PC-3 (cell line): Measurements from ENCODE around the gene ZFYVE28. TPM values are rescaled to one million over a fixed set of nuclear protein-coding genes. Genes with fewer than 3 reads are reported as not detected.
"Not testable (repeated sequence)": the region's sequence is repeated elsewhere in the genome, so short reads cannot be mapped to it uniquely, and the experiment has no call there.

ENCODE experiments used
- ATAC-seq: fragments of 200-7000 bp; cut with Tn5 transposase; 2 replicates; pipeline ENCODE4 v1.9.1; 2020; ENCODE audit warnings: mild to moderate bottlenecking, moderate library complexity
- BruUV-seq: library from RNA; stranded (reverse); fragments of 400-500 nt; replicated peaks from 2 replicates; lab custom pipeline; 2021; lab: Mats Ljungman, UMichigan
- CTCF ChIA-PET: fragments of 300-600 bp; sonication (Branson Sonifier 250); formaldehyde crosslinking; loops from one replicate; lab custom pipeline; 2022; ENCODE audit warnings: antibody characterized with exemption; lab: Charles Lee
- POLR2A ChIA-PET: fragments of 300-600 bp; sonication (Branson Sonifier 250); formaldehyde crosslinking; loops from one replicate; lab custom pipeline; 2022; ENCODE audit warnings: antibody characterized with exemption; ENCODE audit not compliant: unreplicated experiment; lab: Charles Lee
- DNase-seq: peaks from one replicate; pipeline ENCODE4 v3.0.0-alpha.2; 2015
- H2AFZ ChIP-seq: fragments of 300-600 bp; sonication (generic); 2 replicates; pipeline ENCODE4 v1.6.0; 2016; ENCODE audit warnings: antibody characterized with exemption, low read length
- H3F3A ChIP-seq: fragments of 300-600 bp; sonication (generic); one replicate; pipeline ENCODE4 v1.6.0; 2017; ENCODE audit warnings: antibody characterized with exemption, low read length, control low read depth, mild to moderate bottlenecking; ENCODE audit not compliant: unreplicated experiment
- H3K27ac ChIP-seq: fragments of 300-600 bp; sonication (generic); 2 replicates; pipeline ENCODE4 v1.5.1; 2016; ENCODE audit warnings: mild to moderate bottlenecking, low read length
- H3K27me3 ChIP-seq: fragments of 300-600 bp; sonication (generic); 2 replicates; pipeline ENCODE4 v1.6.1; 2016; ENCODE audit warnings: low read length, mixed read lengths
- H3K36me3 ChIP-seq: fragments of 300-600 bp; sonication (generic); 2 replicates; pipeline ENCODE4 v1.6.1; 2016; ENCODE audit warnings: low read depth, mixed run types, low read length, mixed read lengths
- H3K4me1 ChIP-seq: fragments of 300-600 bp; sonication (generic); 2 replicates; pipeline ENCODE4 v1.5.1; 2016; ENCODE audit warnings: low read length; ENCODE audit not compliant: insufficient read depth
- H3K4me2 ChIP-seq: fragments of 300-600 bp; sonication (generic); 2 replicates; pipeline ENCODE4 v1.6.0; 2016; ENCODE audit warnings: low read length
- H3K4me3 ChIP-seq: fragments of 300-600 bp; sonication (generic); 2 replicates; pipeline ENCODE4 v1.5.1; 2016; ENCODE audit warnings: mild to moderate bottlenecking, low read length, mixed read lengths
- H3K79me2 ChIP-seq: fragments of 300-600 bp; sonication (generic); 2 replicates; pipeline ENCODE4 v1.6.1; 2017; ENCODE audit warnings: low read length, mixed read lengths
- H3K9ac ChIP-seq: fragments of 300-600 bp; sonication (generic); 2 replicates; pipeline ENCODE4 v1.6.0; 2016; ENCODE audit warnings: mild to moderate bottlenecking, low read length
- H3K9me2 ChIP-seq: fragments of 300-600 bp; sonication (generic); replicated peaks from 2 replicates; pipeline ENCODE4 v1.6.1; 2016; ENCODE audit warnings: mixed run types, low read length, mixed read lengths
- H3K9me3 ChIP-seq: fragments of 300-600 bp; sonication (generic); 2 replicates; pipeline ENCODE4 v1.6.1; 2016; ENCODE audit warnings: low read length, mixed read lengths
- H4K20me1 ChIP-seq: fragments of 300-600 bp; sonication (generic); 2 replicates; pipeline ENCODE4 v1.6.1; 2016; ENCODE audit warnings: low read length, mixed read lengths
- CTCF ChIP-seq: fragments of 300-600 bp; sonication (generic); conservative IDR thresholded peaks from 2 replicates; pipeline ENCODE4 v1.5.1; 2017; ENCODE audit warnings: antibody characterized with exemption, low read depth, mild to moderate bottlenecking, low read length
- EZH2 ChIP-seq: fragments of 300-600 bp; sonication (generic); IDR thresholded peaks from one replicate; pipeline ENCODE4 v1.6.1; 2017; ENCODE audit warnings: antibody characterized with exemption, mild to moderate bottlenecking, low read length; ENCODE audit not compliant: unreplicated experiment
- EZH2phosphoT487 ChIP-seq: fragments of 300-600 bp; sonication (generic); IDR thresholded peaks from 2 replicates; pipeline ENCODE4 v1.6.1; 2018; ENCODE audit warnings: mild to moderate bottlenecking, antibody characterized with exemption, low read length, borderline replicate concordance
- intact Hi-C: fragments of 100-400 bp; cut with micrococcal nuclease; formaldehyde crosslinking; loops from 2 replicates; pipeline ENCODE4 v1.9.0; 2023
- total RNA-seq: library from RNA; depleted of rRNA; stranded (reverse); fragments of >200 nt; gene quantifications from 2 replicates; pipeline ENCODE4 v1.2.3, GENCODE V29; 2014; rRNA removed

The ZFYVE28 gene
- total RNA-seq, 1 experiment from 2014 or later: 8.0 TPM

DNA sequence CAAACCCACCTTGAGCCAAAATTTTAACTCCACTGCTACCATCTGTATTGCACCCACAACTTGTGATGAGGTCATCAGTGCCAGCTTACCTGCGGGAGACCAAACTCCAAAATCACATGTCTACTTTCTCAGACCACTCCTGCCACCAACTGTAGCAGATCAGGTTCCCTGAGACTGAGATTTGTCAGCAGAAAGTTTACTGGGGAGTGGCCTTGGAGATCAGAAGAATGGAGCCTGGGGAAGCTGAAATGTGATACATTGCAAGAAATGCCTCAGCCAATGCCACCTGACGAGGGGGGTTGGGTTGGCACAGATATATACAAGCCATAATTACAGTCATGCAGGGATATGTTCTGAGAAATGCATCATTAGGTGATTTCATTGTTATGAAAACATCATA is 195.6 kb downstream of the ZFYVE28 start:
- TF ChIP-seq CTCF (no peak), EZH2phosphoT487 (no peak), EZH2 (no peak)
- Histone ChIP-seq H3K9ac (no peak overlapping the region), H3K4me3 (no peak overlapping the region), H2AFZ (no peak overlapping the region), H3K9me3 (no peaks in the 10 kb centered on the region), H3K27ac (no peak overlapping the region), H3K27me3 (no peaks in the 10 kb centered on the region), H3K4me1 (peaks cover 21% of the 10 kb centered on the region; the same call in 1 of the 2 replicates), H3K79me2 (no peaks in the 10 kb centered on the region), H4K20me1 (no peaks in the 10 kb centered on the region), H3K4me2 (no peak overlapping the region), H3K36me3 (no peaks in the 10 kb centered on the region), H3F3A (no peaks in the 10 kb centered on the region), H3K9me2 (no peaks in the 10 kb centered on the region)
- ChIA-PET CTCF (interaction anchor here (0.6 kb wide), 1 partner anchor 135 kb away, joined by 3 read pairs; no protein-coding TSS in a partner anchor), POLR2A (interaction anchor here (0.5 kb wide), 1 partner anchor 313 kb away, joined by 3 read pairs; no protein-coding TSS in a partner anchor)
- BruUV-seq: no TSS peak
- intact Hi-C loops: loop anchor here (5.0 kb wide), 1 partner anchor 239 kb away; no protein-coding TSS in a partner anchor
- ATAC-seq (peak; percentile 53), DNase-seq (peak; percentile 57)

- H3K27ac ChIP-seq, H2AFZ ChIP-seq, POLR2A ChIA-PET, CTCF ChIA-PET, BruUV-seq, DNase-seq, H3F3A ChIP-seq, H3K9ac ChIP-seq, H4K20me1 ChIP-seq, H3K79me2 ChIP-seq, H3K4me3 ChIP-seq, H3K9me3 ChIP-seq, H3K27me3 ChIP-seq, H3K9me2 ChIP-seq, H3K4me2 ChIP-seq, H3K36me3 ChIP-seq, ATAC-seq: not testable (repeated sequence)
- intact Hi-C loops: loop anchor here (5.0 kb wide), 1 partner anchor 241 kb away; no protein-coding TSS in a partner anchor
- H3K4me1 ChIP-seq: peaks cover 29% of the 10 kb centered on the region
Measured at GRCh38 chr4:2221378-2221777, 197.1 kb downstream of the ZFYVE28 start.

DNA sequence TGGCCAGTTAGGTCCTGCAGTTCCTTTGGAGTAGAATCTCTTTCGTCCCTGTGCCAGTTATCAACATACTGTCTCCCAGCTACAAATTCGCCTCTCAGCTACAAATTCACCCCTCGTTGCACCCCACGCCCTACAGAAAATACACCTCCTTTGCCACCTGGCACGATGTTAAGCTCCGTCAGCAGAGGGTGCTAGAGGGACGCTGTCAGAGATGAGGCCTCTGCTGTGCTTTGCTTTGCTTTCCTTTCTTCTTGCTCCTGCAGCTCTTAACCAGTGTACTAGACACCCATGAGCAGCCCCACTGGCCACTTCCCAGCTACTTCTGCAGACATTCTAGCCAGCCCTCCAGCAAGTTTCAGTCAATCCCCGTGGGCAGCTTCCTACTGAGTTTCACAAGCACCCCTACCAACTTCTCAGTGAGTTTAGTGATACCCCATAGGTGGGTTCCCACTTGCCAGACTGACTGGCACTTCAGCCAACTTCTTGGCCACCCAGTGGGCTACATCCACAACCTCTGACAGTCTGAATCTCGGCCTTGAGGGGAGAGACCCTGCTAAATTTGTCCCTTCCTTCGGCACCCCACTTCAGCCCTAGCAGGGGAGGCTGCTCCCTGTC is 198.3 kb downstream of the ZFYVE28 start:
- no peak overlapping the region for H2AFZ ChIP-seq
- H3F3A ChIP-seq: no peaks in the 10 kb centered on the region
- no peak overlapping the region for H3K4me2 ChIP-seq
- no peaks in the 10 kb centered on the region for H3K27me3 ChIP-seq
- no peaks in the 10 kb centered on the region for H3K36me3 ChIP-seq
- intact Hi-C loops: loop anchor here (5.0 kb wide), 1 partner anchor 242 kb away; no protein-coding TSS in a partner anchor
- H3K4me1 ChIP-seq: peaks cover 29% of the 10 kb centered on the region
- H3K4me3 ChIP-seq: no peak overlapping the region
- peak; percentile 77 for ATAC-seq
- H3K79me2 ChIP-seq: no peaks in the 10 kb centered on the region
- TF ChIP-seq EZH2phosphoT487 (no peak), EZH2 (no peak), CTCF (peak; percentile 87)
- no peaks in the 10 kb centered on the region for H3K9me2 ChIP-seq
- H3K9me3 ChIP-seq: no peaks in the 10 kb centered on the region
- ChIA-PET CTCF (interaction anchor here (0.6 to 1.1 kb wide), 4 partner anchors 18 to 446 kb away, joined by 3 read pairs; no protein-coding TSS in a partner anchor), POLR2A (interaction anchor here (0.5 kb wide), 1 partner anchor 11 kb away, joined by 3 read pairs; no protein-coding TSS in a partner anchor)
- DNase-seq: peak; percentile 78
- BruUV-seq: no TSS peak
- H4K20me1 ChIP-seq: no peaks in the 10 kb centered on the region
- no peak overlapping the region for H3K27ac ChIP-seq
- H3K9ac ChIP-seq: no peak overlapping the region

Other genes with a start within 250 kb of the ZFYVE28 start
- gene HAUS3, start 176.5 kb downstream of the ZFYVE28 start, total RNA-seq: 6.2 and 9.5 TPM in 2 replicates
- gene POLN, start 176.5 kb downstream of the ZFYVE28 start, total RNA-seq: 0.26 and 1.5 TPM in 2 replicates
- gene MXD4, start 156.5 kb downstream of the ZFYVE28 start, total RNA-seq: 18.9 and 27.6 TPM in 2 replicates
- 1.3 TPM in 1 of 2 replicates, not detected in the other for gene CFAP99, start 310 bp upstream of the ZFYVE28 start, total RNA-seq
- gene RNF4, start 50.5 kb upstream of the ZFYVE28 start, total RNA-seq: 27.4 and 30.4 TPM in 2 replicates
- gene FAM193A, start 118.0 kb upstream of the ZFYVE28 start, total RNA-seq: 13.6 and 21.5 TPM in 2 replicates